ENCODE measurements around the gene SNCB. TPM values are rescaled to one million over a fixed set of nuclear protein-coding genes. Genes with fewer than 3 reads are reported as not detected.

The SNCB gene
- total RNA-seq, 1 donor from 2014 or later = not detected

- DNase-seq (ENCODE audit: extremely low spot score in 2 of 2) = peak in 1 of 2 donors; percentile 97
- intact Hi-C loops (cut with DNase I) = no loop called here
- Histone ChIP-seq H3K27me3 (no peaks in the 10 kb centered on the region), H3K4me1 (peaks cover 34% of the 10 kb centered on the region), H3K4me3 (peak within 1 kb of the TSS; percentile 68 to 81), H3K36me3 (no peaks in the 10 kb centered on the region), H3K9me3 (no peaks in the 10 kb centered on the region), H3K27ac (peak within 1 kb of the TSS; percentile 71)
- TF ChIP-seq CTCF (IDR thresholded peaks at IDR 0.05) (no peak), POLR2A (IDR thresholded peaks at IDR 0.05) (peak in 1 of 2 donors; percentile 60), POLR2AphosphoS5 (IDR thresholded peaks at IDR 0.05; ENCODE audit: insufficient read depth in 1 of 2, low read depth in 1 of 2) (peak; percentile 53 to 58)
Observed at GRCh38 chr5:176647030-176647842, 16.9 kb upstream of the SNCB start, which contains the start of gene TSPAN17. TSPAN17 (plus strand) TSS chr5:176647484; CDS start chr5:176647616, 132 bp downstream.

GRCh38 chr5:176646707-176647029 is 16.3 kb upstream of the SNCB start:
- peaks cover 34% of the 10 kb centered on the region for H3K4me1 ChIP-seq
- DNase-seq (ENCODE audit: extremely low spot score in 2 of 2) = no peak
- intact Hi-C loops (cut with DNase I) = no loop called here
- no peaks in the 10 kb centered on the region for H3K9me3 ChIP-seq
- H3K27me3 ChIP-seq = no peaks in the 10 kb centered on the region
- H3K36me3 ChIP-seq = no peaks in the 10 kb centered on the region
- H3K27ac ChIP-seq = peak overlapping the region; percentile 71
- H3K4me3 ChIP-seq = peak overlapping the region; percentile 35 to 81
- TF ChIP-seq POLR2AphosphoS5 (IDR thresholded peaks at IDR 0.05; ENCODE audit: insufficient read depth in 1 of 2, low read depth in 1 of 2) (no peak), POLR2A (IDR thresholded peaks at IDR 0.05) (no peak), CTCF (IDR thresholded peaks at IDR 0.05) (no peak)

GRCh38 chr5:176646049-176646706 is 15.8 kb upstream of the SNCB start:
- H3K9me3 ChIP-seq = no peaks in the 10 kb centered on the region
- peak overlapping the region; percentile 71 for H3K27ac ChIP-seq
- peaks cover 34% of the 10 kb centered on the region for H3K4me1 ChIP-seq
- no peaks in the 10 kb centered on the region for H3K36me3 ChIP-seq
- H3K27me3 ChIP-seq = no peaks in the 10 kb centered on the region
- peak overlapping the region; percentile 35 to 81 for H3K4me3 ChIP-seq
- no peak for TF ChIP-seq POLR2A (IDR thresholded peaks at IDR 0.05)
- no peak for TF ChIP-seq CTCF (IDR thresholded peaks at IDR 0.05)
- no peak for TF ChIP-seq POLR2AphosphoS5 (IDR thresholded peaks at IDR 0.05; ENCODE audit: insufficient read depth in 1 of 2, low read depth in 1 of 2)
- no peak for DNase-seq (ENCODE audit: extremely low spot score in 2 of 2)
- intact Hi-C loops (cut with DNase I) = no loop called here

- H3K4me3 ChIP-seq = no peak overlapping the region
- intact Hi-C loops (cut with DNase I) = no loop called here
- peaks cover 26% of the 10 kb centered on the region for H3K4me1 ChIP-seq
- TF ChIP-seq POLR2AphosphoS5 (IDR thresholded peaks at IDR 0.05; ENCODE audit: insufficient read depth in 1 of 2, low read depth in 1 of 2) = no peak
- TF ChIP-seq CTCF (IDR thresholded peaks at IDR 0.05) = no peak
- no peak for TF ChIP-seq POLR2A (IDR thresholded peaks at IDR 0.05)
- H3K36me3 ChIP-seq = no peaks in the 10 kb centered on the region
- H3K27ac ChIP-seq = no peak overlapping the region
- H3K27me3 ChIP-seq = no peaks in the 10 kb centered on the region
- DNase-seq (ENCODE audit: extremely low spot score in 2 of 2) = no peak
- no peaks in the 10 kb centered on the region for H3K9me3 ChIP-seq
Observed at GRCh38 chr5:176644878-176645670, 14.7 kb upstream of the SNCB start.

Measured in vagina (tissue), 2 donors.